GM19468 (cell line): Measurements from ENCODE around the gene BNIP5.

Experiments used
- ATAC-seq: cut with Tn5 transposase; IDR thresholded peaks from one replicate; pipeline ENCODE4 v1.9.1; 2021; ENCODE audit warnings: mild to moderate bottlenecking, moderate library complexity, moderate number of reproducible peaks; ENCODE audit not compliant: unreplicated experiment; ENCODE audit errors: extremely low read depth

Gene BNIP5

GRCh38 chr6:36336779-36337241 is at the start of gene BNIP5:
TSS of gene BNIP5 (minus strand) at chr6:36336888. CDS start at chr6:36330690, 6,198 bp downstream.
- no peak for ATAC-seq

GRCh38 chr6:36384095-36384494 is 47.4 kb upstream of the BNIP5 start:
- no peak for ATAC-seq

GRCh38 chr6:36383606-36384005 is 46.9 kb upstream of the BNIP5 start:
- ATAC-seq, result no peak

- no peak for ATAC-seq
Observed at GRCh38 chr6:36382976-36383375, 46.3 kb upstream of the BNIP5 start.

- no peak for ATAC-seq
Observed at GRCh38 chr6:36381502-36382389, 45.1 kb upstream of the BNIP5 start.

- no peak for ATAC-seq
Observed at GRCh38 chr6:36380166-36380565, 43.5 kb upstream of the BNIP5 start.

GRCh38 chr6:36378936-36379335 is 42.2 kb upstream of the BNIP5 start:
- no peak for ATAC-seq

GRCh38 chr6:36378243-36378920 is 41.7 kb upstream of the BNIP5 start:
- no peak for ATAC-seq

- ATAC-seq, result no peak
Observed at GRCh38 chr6:36377594-36377993, 40.9 kb upstream of the BNIP5 start.

GRCh38 chr6:36376742-36377141 is 40.1 kb upstream of the BNIP5 start:
- ATAC-seq, result no peak

- no peak for ATAC-seq
Observed at GRCh38 chr6:36376183-36376582, 39.5 kb upstream of the BNIP5 start.

GRCh38 chr6:36375644-36376155 is 39.0 kb upstream of the BNIP5 start:
- no peak for ATAC-seq

GRCh38 chr6:36374972-36375371 is 38.3 kb upstream of the BNIP5 start:
- no peak for ATAC-seq

- no peak for ATAC-seq
Observed at GRCh38 chr6:36374194-36374593, 37.5 kb upstream of the BNIP5 start.

GRCh38 chr6:36373368-36374019 is 36.8 kb upstream of the BNIP5 start:
- ATAC-seq, result no peak

- no peak for ATAC-seq
Observed at GRCh38 chr6:36372088-36372487, 35.4 kb upstream of the BNIP5 start.

- ATAC-seq, result no peak
Observed at GRCh38 chr6:36371211-36371610, 34.5 kb upstream of the BNIP5 start.

- ATAC-seq, result no peak
Observed at GRCh38 chr6:36370638-36371037, 34.0 kb upstream of the BNIP5 start.

- ATAC-seq, result no peak
Observed at GRCh38 chr6:36368921-36369865, 32.5 kb upstream of the BNIP5 start.

- no peak for ATAC-seq
Observed at GRCh38 chr6:36368421-36368820, 31.7 kb upstream of the BNIP5 start.
